Lung (tissue), 12 donors: ENCODE measurements around the gene TGFBR2. TPM values are rescaled to one million over a fixed set of nuclear protein-coding genes. Genes with fewer than 3 reads are reported as not detected.
A peak's percentile ranks its signal among the peaks of the same experiment; 100 is the strongest.

Source experiments
- ATAC-seq: fragments of 200-7000 bp; cut with Tn5 transposase; one replicate; pipeline ENCODE4 v1.9.1; 2020; ENCODE audit warnings: moderate number of reproducible peaks; ENCODE audit not compliant: insufficient read depth, low FRiP score
- DNase-seq, 3 donors: peaks; one replicate each; pipeline ENCODE4 v3.0.0-alpha.2; 2013 to 2017
- H3K27ac ChIP-seq, 2 donors: one replicate each; pipeline ENCODE4 v1.5.1; 2013; ENCODE audit warnings: mild to moderate bottlenecking in 2 of 2, moderate library complexity in 2 of 2, control low read depth in 1 of 2, inconsistent platforms in 1 of 2, low read depth in 1 of 2, low read length in 1 of 2
- H3K27me3 ChIP-seq, 3 donors: one replicate each; pipeline ENCODE4 v1.5.1; 2013; ENCODE audit warnings: low read length in 2 of 3; ENCODE audit not compliant: control insufficient read depth in 3 of 3, insufficient read depth in 3 of 3
- H3K36me3 ChIP-seq, 4 donors: one replicate each; pipeline ENCODE4 v1.5.1; 2013; ENCODE audit warnings: low read length in 4 of 4, mild to moderate bottlenecking in 1 of 4, moderate library complexity in 1 of 4; ENCODE audit not compliant: control insufficient read depth in 4 of 4, insufficient read depth in 4 of 4
- H3K4me1 ChIP-seq, 5 donors: one replicate each; pipeline ENCODE4 v1.5.1; 2013; ENCODE audit warnings: low read length in 5 of 5, mild to moderate bottlenecking in 2 of 5, moderate library complexity in 1 of 5; ENCODE audit not compliant: control insufficient read depth in 5 of 5, insufficient read depth in 5 of 5
- H3K4me3 ChIP-seq: one replicate; pipeline ENCODE4 v1.5.1; 2013; ENCODE audit warnings: mild to moderate bottlenecking, control low read depth, moderate library complexity
- H3K9ac ChIP-seq, 2 donors: one replicate each; pipeline ENCODE4 v1.5.1; 2013; ENCODE audit warnings: low read length in 2 of 2, control low read depth in 1 of 2; ENCODE audit not compliant: insufficient read depth in 1 of 2
- H3K9me3 ChIP-seq, 4 donors: one replicate each; pipeline ENCODE4 v1.5.1; 2013; ENCODE audit warnings: low read length in 3 of 4, mild to moderate bottlenecking in 1 of 4, moderate library complexity in 1 of 4; ENCODE audit not compliant: control insufficient read depth in 4 of 4, insufficient read depth in 3 of 4
- CTCF ChIP-seq: IDR thresholded peaks from 2 replicates; pipeline ENCODE4 v1.5.1; 2012; ENCODE audit warnings: mild to moderate bottlenecking; ENCODE audit errors: control extremely low read depth, extremely low read depth
- WGBS, 2 donors: extraction: QIAGEN DNeasy Blood & Tissue Kit; methylation state at CpG; one replicate each; pipeline ENCODE4 v1.1.7; 2013; 5-methylcytosine and 5-hydroxymethylcytosine counted together
- polyA plus RNA-seq, 2 donors: library from polyadenylated mRNA; stranded (reverse); fragments of 200-250 nt; gene quantifications; one replicate each; pipeline ENCODE4 v1.2.1, GENCODE V29; 2013
- total RNA-seq, 2 donors: library from RNA; depleted of rRNA in 1 of 2; stranded (reverse); fragments of >200 nt in 1 of 2; gene quantifications; one replicate each; pipeline ENCODE4 v1.2.1, GENCODE V29; 2014 to 2021
- donor health status: control.
- donor health status: control.
- donor health status: Bipolar disorder and iron deficiency.
- donor health status: healthy.
- donor health status: DM: yes; HTN: yes; CAD: no.

TGFBR2 gene
- total and polyA plus RNA-seq, 4 donors = 31.1 to 232 (median 163) TPM

- ATAC-seq (no peak), DNase-seq (no peak)
- 62 to 68% methylated on average over 6 of the region's 6 CpGs for WGBS, 2 donors
- Histone ChIP-seq H3K9ac (no peak overlapping the region), H3K27me3 (no peaks in the 10 kb centered on the region), H3K36me3 (peaks cover 0 to 7% (median 5%) of the 10 kb centered on the region in 4 donors), H3K4me3 (no peak overlapping the region), H3K27ac (peak overlapping the region in 1 of 2 donors; percentile 85), H3K9me3 (no peaks in the 10 kb centered on the region), H3K4me1 (peaks cover 0 to 70% (median 14%) of the 10 kb centered on the region in 5 donors)
- TF ChIP-seq CTCF = no peak
These were observed 23.3 kb downstream of the TGFBR2 start for GRCh38 chr3:30629746-30630145.

GRCh38 chr3:30630238-30631030 is 24.0 kb downstream of the TGFBR2 start:
- WGBS, 2 donors = 23 to 79% methylated on average over 2 of the region's 2 CpGs
- Histone ChIP-seq H3K9me3 (no peaks in the 10 kb centered on the region), H3K4me1 (peaks cover 0 to 76% (median 14%) of the 10 kb centered on the region in 5 donors), H3K27me3 (no peaks in the 10 kb centered on the region), H3K4me3 (no peak overlapping the region), H3K36me3 (peaks cover 0 to 7% (median 4%) of the 10 kb centered on the region in 4 donors), H3K9ac (no peak overlapping the region), H3K27ac (peak overlapping the region; percentile 50 to 85)
- TF ChIP-seq CTCF = no peak
- ATAC-seq (no peak), DNase-seq (no peak)

GRCh38 chr3:30631243-30631904 is 25.0 kb downstream of the TGFBR2 start:
- H3K9ac ChIP-seq = no peak overlapping the region
- no peak for ATAC-seq
- peak overlapping the region; percentile 21 to 67 for H3K27ac ChIP-seq
- no peaks in the 10 kb centered on the region for H3K9me3 ChIP-seq
- H3K4me3 ChIP-seq = no peak overlapping the region
- 55 to 60% methylated on average over 7 of the region's 7 CpGs for WGBS, 2 donors
- H3K27me3 ChIP-seq = no peaks in the 10 kb centered on the region
- TF ChIP-seq CTCF = no peak
- H3K36me3 ChIP-seq = peaks cover 0 to 3% (median 2%) of the 10 kb centered on the region in 4 donors
- peaks cover 0 to 73% (median 17%) of the 10 kb centered on the region in 5 donors for H3K4me1 ChIP-seq
- no peak for DNase-seq
